Measurements from ENCODE around the gene CDK6. TPM values are rescaled to one million over a fixed set of nuclear protein-coding genes. Genes with fewer than 3 reads are reported as not detected.

CDK6 gene
- total and polyA plus RNA-seq, 2 of the 8 experiments (the other 6 are each of a cell fraction or from before 2014, with no cell fraction given): 5.9 to 18.9 TPM

GRCh38 chr7:92797693-92798092 lies 38.7 kb downstream of the CDK6 start:
- no peak overlapping the region for H4K91ac ChIP-seq (replicated peaks; ENCODE audit: insufficient read length, low read length)
- no peak for DNase-seq (ENCODE audit: low read depth in 1 of 2, low spot score in 2 of 2)
- H4K20me1 ChIP-seq (replicated peaks in 1 of 2; ENCODE audit: control insufficient read depth in 1 of 2, insufficient read depth in 2 of 2, low read length in 2 of 2): no peaks in the 10 kb centered on the region
- H2BK12ac ChIP-seq (ENCODE audit: low read depth, low read length): no peak overlapping the region
- H3K9me3 ChIP-seq (ENCODE audit: insufficient read depth in 2 of 2, low read depth in 1 of 2, low read length in 1 of 2): no peaks in the 10 kb centered on the region
- H2BK20ac ChIP-seq (ENCODE audit: low read length): no peak overlapping the region
- no peak for TF ChIP-seq POLR2A (IDR thresholded peaks at IDR 0.05; ENCODE audit: control extremely low read depth in 1 of 2, low read depth in 2 of 2, low read length in 2 of 2)
- no peak for TF ChIP-seq SUZ12 (IDR thresholded peaks at IDR 0.05; ENCODE audit: low read length)
- TF ChIP-seq HDAC6 (IDR thresholded peaks at IDR 0.05; ENCODE audit: low read depth, low read length): no peak
- no peak for TF ChIP-seq SIX5 (IDR thresholded peaks at IDR 0.05; ENCODE audit: low read depth, low read length)
- TF ChIP-seq KDM1A (IDR thresholded peaks at IDR 0.05; ENCODE audit: borderline replicate concordance, low read length): no peak
- TF ChIP-seq CEBPB (IDR thresholded peaks at IDR 0.05; ENCODE audit: low read depth, low read length): no peak
- no peak for TF ChIP-seq TAF7 (optimal IDR thresholded peaks at IDR 0.05; ENCODE audit: borderline replicate concordance, low read depth, low read length)
- H4K8ac ChIP-seq (ENCODE audit: extremely low read depth, insufficient read depth, low read length): no peak overlapping the region
- no peaks in the 10 kb centered on the region for H3K27me3 ChIP-seq (replicated peaks in 1 of 4; ENCODE audit: control insufficient read depth in 3 of 4, extremely low read depth in 1 of 4, insufficient read depth in 3 of 4, low read length in 3 of 4)
- ChIA-PET CTCF (ENCODE audit: partially characterized antibody) (no interaction called here), POLR2A (ENCODE audit: partially characterized antibody) (no interaction called here)
- no peak overlapping the region for H3K4me2 ChIP-seq (ENCODE audit: insufficient read depth in 1 of 2, low read depth in 2 of 2, low read length in 2 of 2)
- H3K36me3 ChIP-seq (ENCODE audit: control insufficient read depth in 2 of 4, insufficient read depth in 4 of 4, low read length in 3 of 4): no peaks in the 10 kb centered on the region
- no peak overlapping the region for H3K27ac ChIP-seq (ENCODE audit: low read depth, low read length)
- no peak overlapping the region for H2AFZ ChIP-seq (ENCODE audit: low read length)
- H3K79me1 ChIP-seq (ENCODE audit: low read depth, low read length): peaks cover 3% of the 10 kb centered on the region; the same call in 1 of the 2 replicates
- H3K14ac ChIP-seq (ENCODE audit: insufficient read length): no peak overlapping the region
- no peak for FAIRE-seq
- no peak overlapping the region for H3K56ac ChIP-seq (replicated peaks; ENCODE audit: insufficient read length, low read depth, low read length)
- peaks cover 0 to 3% (median 1%) of the 10 kb centered on the region in 4 experiments; a peak in 2 of 7 replicates for H3K4me1 ChIP-seq (replicated peaks in 1 of 4; ENCODE audit: control insufficient read depth in 3 of 4, insufficient read depth in 4 of 4, low read length in 3 of 4)
- H3K4me3 ChIP-seq (ENCODE audit: extremely low read depth in 1 of 4, insufficient read depth in 2 of 4, low read depth in 3 of 4, low read length in 4 of 4): no peak overlapping the region; a peak in 1 of 8 replicates
- 0 out of 4 replicates have a peak, but pooled peaks cover 0 to 2% of the 10 kb centered on the region in 2 experiments for H3K79me2 ChIP-seq (ENCODE audit: control insufficient read depth in 1 of 2, insufficient read depth in 2 of 2, low read length in 2 of 2)
- WGBS, 2 experiments (ENCODE audit: extremely low coverage in 1 of 2, insufficient coverage in 1 of 2, insufficient read length in 1 of 2, insufficient replicate concordance in 2 of 2, low coverage in 1 of 2, low lambda C conversion rate in 2 of 2, missing lambda C conversion rate in 1 of 2): 79% methylated on average over 4 of the region's 4 CpGs; no CpG with 5 or more reads in 1 of the 2 experiments
- H4K5ac ChIP-seq (ENCODE audit: insufficient read length, low read depth, low read length): no peak overlapping the region
- no peak overlapping the region for H2BK15ac ChIP-seq (ENCODE audit: low read length)
- no peak overlapping the region for H2BK5ac ChIP-seq (ENCODE audit: low read depth, low read length)
- no peak overlapping the region for H2AK5ac ChIP-seq (ENCODE audit: low read depth, low read length)
- H3K18ac ChIP-seq (ENCODE audit: extremely low read depth, low read length): no peak overlapping the region
- H3K23ac ChIP-seq (ENCODE audit: insufficient read length): no peak overlapping the region
- H3K9ac ChIP-seq (replicated peaks in 1 of 4; ENCODE audit: extremely low read depth in 1 of 4, low read depth in 3 of 4, low read length in 3 of 4): no peak overlapping the region
- H3K23me2 ChIP-seq (ENCODE audit: low read depth, low read length): no peaks in the 10 kb centered on the region
- H2BK120ac ChIP-seq (replicated peaks; ENCODE audit: low read depth, low read length): no peak overlapping the region
- no peak overlapping the region for H3K4ac ChIP-seq (replicated peaks; ENCODE audit: insufficient read length, low read depth, low read length)

Measured in H1 (cell line).